Uterus (tissue), 2 donors: Measurements from ENCODE around the gene GIGYF2.

ENCODE experiments used
- POLR2A ChIP-seq, 2 donors: fragments of 450-650 bp; IDR thresholded peaks; one replicate each; pipeline ENCODE4 v1.6.1; 2016; ENCODE audit warnings: antibody characterized with exemption in 2 of 2, mild to moderate bottlenecking in 1 of 2, moderate library complexity in 1 of 2
- TF ChIP-seq, protein P1 (sequence below), 4 experiments: fragments of 200-600 bp in 2 of 4; fragments of 450-650 bp in 2 of 4; sonication (generic) in 2 of 4; IDR thresholded peaks; one replicate each; pipeline ENCODE4 v1.5.1; 2016 to 2019; ENCODE audit warnings: antibody characterized with exemption in 4 of 4, mild to moderate bottlenecking in 2 of 4, moderate library complexity in 1 of 4

DNA sequence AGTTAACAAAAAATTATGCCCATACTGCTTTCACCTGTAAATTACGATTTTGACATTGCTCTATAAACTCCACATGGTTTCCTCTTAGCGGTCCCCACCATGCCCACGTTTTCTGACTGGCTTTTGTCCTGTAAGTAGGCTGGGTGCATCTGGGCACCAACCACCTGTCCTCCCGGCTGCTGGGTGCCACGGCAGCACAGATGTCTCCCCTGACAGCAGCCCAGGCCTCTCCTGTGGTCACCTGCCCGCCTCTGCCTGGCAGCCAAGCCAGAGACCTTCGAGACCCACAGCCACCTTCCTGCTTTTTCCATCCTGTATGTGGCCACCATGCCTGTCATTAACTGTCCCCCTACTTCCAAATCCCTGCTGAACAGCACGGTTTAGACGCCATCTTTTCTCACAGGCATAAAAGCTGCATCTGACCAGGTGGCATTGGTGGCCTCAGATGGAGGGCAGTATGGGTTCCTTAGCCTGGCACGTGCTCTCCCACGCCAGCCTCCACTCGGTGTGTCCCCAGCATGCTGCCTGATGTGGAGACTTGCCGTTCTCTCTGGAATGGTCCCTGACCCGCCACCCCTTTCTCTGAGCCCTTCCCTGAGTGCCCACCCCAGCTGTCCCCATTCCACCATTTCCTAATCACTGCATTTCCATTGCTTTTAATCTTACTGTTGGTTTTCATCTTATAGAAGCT is 191.9 kb downstream of the GIGYF2 start:
- TF ChIP-seq, protein P1, sequence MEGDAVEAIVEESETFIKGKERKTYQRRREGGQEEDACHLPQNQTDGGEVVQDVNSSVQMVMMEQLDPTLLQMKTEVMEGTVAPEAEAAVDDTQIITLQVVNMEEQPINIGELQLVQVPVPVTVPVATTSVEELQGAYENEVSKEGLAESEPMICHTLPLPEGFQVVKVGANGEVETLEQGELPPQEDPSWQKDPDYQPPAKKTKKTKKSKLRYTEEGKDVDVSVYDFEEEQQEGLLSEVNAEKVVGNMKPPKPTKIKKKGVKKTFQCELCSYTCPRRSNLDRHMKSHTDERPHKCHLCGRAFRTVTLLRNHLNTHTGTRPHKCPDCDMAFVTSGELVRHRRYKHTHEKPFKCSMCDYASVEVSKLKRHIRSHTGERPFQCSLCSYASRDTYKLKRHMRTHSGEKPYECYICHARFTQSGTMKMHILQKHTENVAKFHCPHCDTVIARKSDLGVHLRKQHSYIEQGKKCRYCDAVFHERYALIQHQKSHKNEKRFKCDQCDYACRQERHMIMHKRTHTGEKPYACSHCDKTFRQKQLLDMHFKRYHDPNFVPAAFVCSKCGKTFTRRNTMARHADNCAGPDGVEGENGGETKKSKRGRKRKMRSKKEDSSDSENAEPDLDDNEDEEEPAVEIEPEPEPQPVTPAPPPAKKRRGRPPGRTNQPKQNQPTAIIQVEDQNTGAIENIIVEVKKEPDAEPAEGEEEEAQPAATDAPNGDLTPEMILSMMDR (IDR thresholded peaks at IDR 0.05), result no peak
- no peak for TF ChIP-seq POLR2A (IDR thresholded peaks at IDR 0.05)
